B cell (primary cell): Measurements from ENCODE around the gene COL2A1. TPM values are rescaled to one million over a fixed set of nuclear protein-coding genes. Genes with fewer than 3 reads are reported as not detected.
A peak's percentile ranks its signal among the peaks of the same experiment; 100 is the strongest.

Experiments used
- ATAC-seq: fragments of 200-7000 bp; cut with Tn5 transposase; one replicate; pipeline ENCODE4 v1.10.0; 2021; ENCODE audit warnings: low read depth, mild to moderate bottlenecking, moderate number of reproducible peaks, moderate library complexity
- CTCF ChIA-PET: fragments of 350-600 bp; sonication (Branson Sonifier 250); formaldehyde crosslinking; loops from one replicate; lab custom pipeline; 2021; ENCODE audit warnings: antibody characterized with exemption, inconsistent platforms; lab: Charles Lee
- POLR2A ChIA-PET: fragments of 350-600 bp; sonication (Branson Sonifier 250); formaldehyde crosslinking; loops from one replicate; lab custom pipeline; 2021; ENCODE audit warnings: antibody characterized with exemption; lab: Charles Lee
- DNase-seq: peaks from one replicate; pipeline ENCODE4 v3.0.0; 2013
- H2AFZ ChIP-seq: 2 replicates; pipeline ENCODE4 v1.6.1; 2012; ENCODE audit warnings: mild to moderate bottlenecking, low read depth, low read length; ENCODE audit not compliant: insufficient read depth, poor library complexity, severe bottlenecking
- H3K27ac ChIP-seq, 2 donors: 1 replicate in 1 of 2; 2 replicates in 1 of 2; pipeline ENCODE4 v1.5.1; 2012 to 2013; ENCODE audit warnings: low read length in 2 of 2, mild to moderate bottlenecking in 2 of 2, moderate library complexity in 1 of 2
- H3K27me3 ChIP-seq, 4 experiments: fragments of 200-600 bp in 1 of 4; sonication (generic) in 1 of 4; replicated peaks in 1 of 4; 1 replicate in 2 of 4; 2 replicates in 2 of 4; pipeline versions ENCODE4 v1.6.1 to v1.7.0; 2013 to 2016; ENCODE audit warnings: low read length in 3 of 4, mild to moderate bottlenecking in 2 of 4, mixed read lengths in 1 of 4, moderate library complexity in 1 of 4; ENCODE audit not compliant: insufficient read depth in 4 of 4, control insufficient read depth in 3 of 4; ENCODE audit errors: control extremely low read depth in 1 of 4
- H3K36me3 ChIP-seq, 2 experiments: replicated peaks in 1 of 2; 1 replicate in 1 of 2; 2 replicates in 1 of 2; pipeline versions ENCODE4 v1.6.1 to v1.7.1; 2013; ENCODE audit warnings: low read length in 1 of 2; ENCODE audit not compliant: insufficient read depth in 2 of 2, control insufficient read depth in 1 of 2; ENCODE audit errors: control extremely low read depth in 1 of 2, extremely low read depth in 1 of 2
- H3K4me1 ChIP-seq, 2 donors: fragments of 200-600 bp in 1 of 2; sonication (generic) in 1 of 2; 1 replicate in 1 of 2; 2 replicates in 1 of 2; pipeline versions ENCODE4 v1.5.1 to v1.6.1; 2013 to 2017; ENCODE audit warnings: low read length in 2 of 2; ENCODE audit not compliant: control insufficient read depth in 2 of 2, insufficient read depth in 2 of 2
- H3K4me2 ChIP-seq: replicated peaks from 2 replicates; pipeline ENCODE3; 2012; ENCODE audit warnings: mild to moderate bottlenecking, low read depth, low read length; ENCODE audit not compliant: poor library complexity, severe bottlenecking
- H3K4me3 ChIP-seq, 5 experiments: fragments of 200-600 bp in 1 of 5; sonication (generic) in 1 of 5; 1 replicate in 3 of 5; 2 replicates in 2 of 5; pipeline versions ENCODE4 v1.5.1 to v1.7.0; 2011 to 2016; ENCODE audit warnings: low read length in 4 of 5, mild to moderate bottlenecking in 4 of 5, low read depth in 2 of 5, control low read depth in 1 of 5, moderate library complexity in 1 of 5; ENCODE audit not compliant: insufficient read depth in 1 of 5; ENCODE audit errors: control extremely low read depth in 1 of 5, extremely low read depth in 1 of 5
- H3K79me2 ChIP-seq: fragments of 200-600 bp; sonication (generic); one replicate; pipeline ENCODE4 v1.6.0; 2016; ENCODE audit warnings: low read length; ENCODE audit not compliant: control insufficient read depth, insufficient read depth
- H3K9ac ChIP-seq: fragments of 200-600 bp; sonication (generic); 2 replicates; pipeline ENCODE4 v1.6.1; 2017; ENCODE audit warnings: mild to moderate bottlenecking, low read length, moderate library complexity
- H3K9me3 ChIP-seq, 3 donors: one replicate each; pipeline versions ENCODE4 v1.6.1 to v1.7.1; 2013; ENCODE audit warnings: low read length in 2 of 3; ENCODE audit not compliant: control insufficient read depth in 2 of 3, insufficient read depth in 1 of 3; ENCODE audit errors: control extremely low read depth in 1 of 3
- H4K20me1 ChIP-seq: 2 replicates; pipeline ENCODE4 v1.6.0; 2012; ENCODE audit warnings: mild to moderate bottlenecking, low read length; ENCODE audit not compliant: insufficient read depth, control insufficient read depth, poor library complexity, severe bottlenecking
- H3K27ac Mint-ChIP-seq: one replicate; pipeline ENCODE4 v1.8.0; 2021; ENCODE audit warnings: mixed read lengths
- H3K27me3 Mint-ChIP-seq: one replicate; pipeline ENCODE4 v1.8.0; 2021; ENCODE audit warnings: mixed read lengths
- H3K4me1 Mint-ChIP-seq: one replicate; pipeline ENCODE4 v1.8.0; 2021; ENCODE audit warnings: mixed read lengths
- H3K4me3 Mint-ChIP-seq: one replicate; pipeline ENCODE4 v1.8.0; 2021; ENCODE audit warnings: mixed read lengths
- H3K9me3 Mint-ChIP-seq: one replicate; pipeline ENCODE4 v1.8.0; 2022; ENCODE audit warnings: mixed read lengths; ENCODE audit not compliant: insufficient read depth
- CTCF ChIP-seq: fragments of 200-600 bp; IDR thresholded peaks from one replicate; pipeline ENCODE4 v1.8.0; 2022; ENCODE audit warnings: antibody characterized with exemption, mild to moderate bottlenecking
- EZH2 ChIP-seq: IDR thresholded peaks from 2 replicates; pipeline ENCODE4 v1.6.1; 2012; ENCODE audit warnings: borderline replicate concordance, low read depth, mild to moderate bottlenecking, moderate library complexity, low read length; ENCODE audit not compliant: insufficient read depth, poor library complexity, severe bottlenecking
- WGBS: methylation state at CpG from one replicate; pipeline ENCODE4 v1.1.5; 2013; ENCODE audit warnings: missing lambda C conversion rate; ENCODE audit not compliant: insufficient coverage; 5-methylcytosine and 5-hydroxymethylcytosine counted together
- intact Hi-C: fragments of 100-400 bp; cut with micrococcal nuclease; formaldehyde crosslinking; loops from one replicate; pipeline ENCODE4 v1.10.0; 2022
- polyA plus RNA-seq: library from polyadenylated mRNA; depleted of rRNA; stranded (reverse); fragments of >200 nt; gene quantifications from 2 replicates; pipeline ENCODE4 v1.2.3, GENCODE V29; 2012
- total RNA-seq, 2 donors: library from RNA; stranded (reverse); fragments of 120-200 nt in 1 of 2; gene quantifications; 1 replicate in 1 of 2; 2 replicates in 1 of 2; pipeline versions ENCODE4 v1.2.3 to v1.2.4, GENCODE V29; 2013 to 2022

The COL2A1 gene
- total and polyA plus RNA-seq, 2 donors (not counting 1 experiment from before 2014, with no cell fraction given): not detected

DNA sequence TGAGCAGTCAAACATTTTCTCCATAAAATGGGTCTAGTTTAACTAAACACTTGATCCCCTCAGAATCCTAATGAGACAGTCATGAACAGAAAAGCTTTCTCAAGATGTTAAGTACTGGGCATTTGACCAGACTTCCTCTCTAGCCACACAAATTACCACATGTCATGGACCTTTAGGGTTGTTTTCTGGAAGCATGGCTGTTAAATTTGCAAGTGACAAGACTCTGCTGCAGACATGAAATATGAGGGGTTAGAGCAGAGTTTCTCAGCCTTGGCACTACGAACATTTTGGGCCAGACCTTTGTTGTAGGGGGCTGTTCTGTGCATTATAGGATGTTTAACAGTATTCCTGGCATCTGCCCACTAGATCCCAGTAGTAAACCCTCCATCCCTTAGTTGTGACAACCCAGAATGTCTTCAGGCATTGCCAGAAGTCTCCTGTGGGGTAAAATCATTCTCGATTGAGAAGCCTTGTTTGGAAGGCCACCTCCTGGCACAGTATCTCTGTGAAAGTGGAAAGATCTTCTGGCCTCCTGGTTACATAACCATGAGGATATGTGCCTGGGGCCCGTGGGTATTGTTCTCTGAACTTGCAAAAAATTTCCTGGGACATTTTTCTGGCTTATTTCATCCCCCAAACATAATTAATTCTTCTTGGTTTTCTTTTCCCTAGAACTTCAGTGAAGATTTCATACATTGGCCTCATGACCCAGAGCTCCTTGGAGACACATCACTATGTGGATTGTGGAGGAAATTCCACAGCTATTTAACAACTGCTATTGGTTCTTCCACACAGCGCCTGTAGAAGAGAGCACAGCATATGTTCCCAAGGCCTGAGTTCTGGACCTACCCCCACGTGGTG, 36.6 kb downstream of the COL2A1 start:
- Histone ChIP-seq H3K9ac (no peak overlapping the region), H3K4me1 (peaks cover 6 to 14% of the 10 kb centered on the region in 2 donors), H3K27me3 (no peaks in the 10 kb centered on the region), H3K79me2 (no peaks in the 10 kb centered on the region), H4K20me1 (no peaks in the 10 kb centered on the region), H2AFZ (no peak overlapping the region), H3K4me3 (no peak overlapping the region), H3K36me3 (peaks cover 0 to 17% of the 10 kb centered on the region in 2 experiments), H3K4me2 (no peak overlapping the region), H3K27ac (no peak overlapping the region), H3K9me3 (no peaks in the 10 kb centered on the region)
- WGBS: 90% methylated on average over 3 of the region's 5 CpGs
- ChIA-PET POLR2A (no interaction called here), CTCF (interaction anchor here (1.7 kb wide), 1 partner anchor 18 kb away, joined by 4 read pairs; no protein-coding TSS in a partner anchor)
- no peak for TF ChIP-seq EZH2
- no peak for TF ChIP-seq CTCF
- DNase-seq (no peak), ATAC-seq (no peak)
- intact Hi-C loops: no loop called here
- Mint-ChIP-seq H3K27ac (no peak overlapping the region), H3K27me3 (no peaks in the 10 kb centered on the region), H3K4me1 (peaks cover 25% of the 10 kb centered on the region), H3K4me3 (no peak overlapping the region), H3K9me3 (no peaks in the 10 kb centered on the region)

- H3K27me3 Mint-ChIP-seq: peaks cover 4% of the 10 kb centered on the region
- DNase-seq (no peak), ATAC-seq (no peak)
- Histone ChIP-seq H3K4me3 (no peak overlapping the region), H3K4me1 (peaks cover 6 to 14% of the 10 kb centered on the region in 2 donors), H3K79me2 (no peaks in the 10 kb centered on the region), H3K9me3 (no peaks in the 10 kb centered on the region), H3K27ac (no peak overlapping the region), H4K20me1 (no peaks in the 10 kb centered on the region), H3K4me2 (no peak overlapping the region), H3K36me3 (peaks cover 0 to 17% of the 10 kb centered on the region in 2 experiments), H3K27me3 (no peaks in the 10 kb centered on the region), H2AFZ (no peak overlapping the region), H3K9ac (no peak overlapping the region)
- intact Hi-C loops: no loop called here
- CTCF ChIA-PET: no interaction called here
- 100% methylated on average over 1 of the region's 3 CpGs for WGBS
- peaks cover 25% of the 10 kb centered on the region for H3K4me1 Mint-ChIP-seq
- peak overlapping the region; percentile 17 for H3K27ac Mint-ChIP-seq
- H3K9me3 Mint-ChIP-seq: no peaks in the 10 kb centered on the region
- TF ChIP-seq CTCF (no peak), EZH2 (no peak)
- POLR2A ChIA-PET: no interaction called here
- peak overlapping the region; percentile 49 for H3K4me3 Mint-ChIP-seq
Measured at GRCh38 chr12:47965581-47965980, 38.7 kb downstream of the COL2A1 start.
